HUES64 (cell line): ENCODE results near the gene DAG1.
"Not testable (repeated sequence)": the region's sequence is repeated elsewhere in the genome, so short reads cannot be mapped to it uniquely, and the experiment has no call there.

Experiments used
- H3K27ac ChIP-seq: 2 replicates; pipeline ENCODE4 v1.7.0; 2013; ENCODE audit warnings: low read depth, low read length, inconsistent platforms
- H3K27me3 ChIP-seq: 2 replicates; pipeline ENCODE4 v1.6.1; 2013; ENCODE audit warnings: mild to moderate bottlenecking, low read length; ENCODE audit not compliant: insufficient read depth
- H3K36me3 ChIP-seq: 2 replicates; pipeline ENCODE4 v1.6.1; 2013; ENCODE audit warnings: mild to moderate bottlenecking, low read length; ENCODE audit not compliant: insufficient read depth
- H3K4me1 ChIP-seq: 2 replicates; pipeline ENCODE4 v1.6.1; 2013; ENCODE audit warnings: mild to moderate bottlenecking, low read length, moderate library complexity; ENCODE audit not compliant: insufficient read depth
- H3K4me3 ChIP-seq: 2 replicates; pipeline ENCODE4 v1.5.1; 2013; ENCODE audit warnings: mild to moderate bottlenecking, low read length, moderate library complexity
- H3K9ac ChIP-seq: 2 replicates; pipeline ENCODE4 v1.6.1; 2013; ENCODE audit warnings: mild to moderate bottlenecking, low read depth, low read length
- H3K9me3 ChIP-seq: 2 replicates; pipeline ENCODE4 v1.6.1; 2013; ENCODE audit warnings: low read depth, low read length; ENCODE audit not compliant: insufficient read depth
- whole genome bisulfite sequencing: fragments of 150-250, 120-280 bp; methylation state at CpG from one replicate; pipeline ENCODE4 v1.1.7; 2013; ENCODE audit warnings: missing lambda C conversion rate; 5-methylcytosine and 5-hydroxymethylcytosine counted together

Gene DAG1

GRCh38 chr3:49470714-49471420, 800 bp downstream of the DAG1 start:
- Histone ChIP-seq H3K9ac (peak overlapping the region; percentile 82), H3K36me3 (peaks cover 4% of the 10 kb centered on the region), H3K4me3 (peak overlapping the region; percentile 90), H3K27me3 (no peaks in the 10 kb centered on the region), H3K4me1 (peaks cover 23% of the 10 kb centered on the region), H3K27ac (peak overlapping the region; percentile 97; the same call in 1 of the 2 replicates), H3K9me3 (no peaks in the 10 kb centered on the region)
- WGBS = 4% methylated on average over 23 of the region's 23 CpGs

GRCh38 chr3:49471856-49472495, 1.9 kb downstream of the DAG1 start:
- 90% methylated on average over 6 of the region's 6 CpGs for WGBS
- Histone ChIP-seq H3K9me3 (no peaks in the 10 kb centered on the region), H3K4me1 (peaks cover 23% of the 10 kb centered on the region), H3K4me3 (peak overlapping the region; percentile 90), H3K27me3 (no peaks in the 10 kb centered on the region), H3K9ac (0 out of 2 replicates have a peak overlapping the region, but pooled peaks have one; percentile 16), H3K36me3 (peaks cover 13% of the 10 kb centered on the region), H3K27ac (0 out of 2 replicates have a peak overlapping the region, but pooled peaks have one; percentile 31)

DNA sequence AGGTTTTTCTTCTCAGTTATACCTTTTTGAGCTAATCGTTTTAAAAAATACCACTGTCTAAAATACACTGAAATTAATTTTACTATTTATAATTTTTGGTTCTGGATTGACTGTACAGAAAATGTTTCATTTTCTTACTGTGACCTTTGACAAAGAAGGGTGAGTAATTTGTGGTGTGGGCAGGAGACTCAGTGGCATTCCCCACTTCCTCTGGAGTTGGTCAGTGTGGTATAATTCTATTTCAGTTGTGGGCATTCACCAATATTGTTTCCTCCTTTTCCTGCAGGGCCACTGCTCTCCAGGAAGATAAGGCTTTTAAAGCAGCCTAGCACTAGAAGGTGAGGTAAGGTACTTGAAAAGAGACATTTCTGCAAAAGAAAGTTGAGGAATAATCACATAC, 6.5 kb downstream of the DAG1 start:
- H3K9ac ChIP-seq = no peak overlapping the region
- no peaks in the 10 kb centered on the region for H3K9me3 ChIP-seq
- no peaks in the 10 kb centered on the region for H3K27me3 ChIP-seq
- H3K27ac ChIP-seq = no peak overlapping the region
- no peak overlapping the region for H3K4me3 ChIP-seq
- WGBS = no CpG with 5 or more reads among the region's 1 CpG
- peaks cover 8% of the 10 kb centered on the region for H3K4me1 ChIP-seq
- peaks cover 36% of the 10 kb centered on the region for H3K36me3 ChIP-seq

DNA sequence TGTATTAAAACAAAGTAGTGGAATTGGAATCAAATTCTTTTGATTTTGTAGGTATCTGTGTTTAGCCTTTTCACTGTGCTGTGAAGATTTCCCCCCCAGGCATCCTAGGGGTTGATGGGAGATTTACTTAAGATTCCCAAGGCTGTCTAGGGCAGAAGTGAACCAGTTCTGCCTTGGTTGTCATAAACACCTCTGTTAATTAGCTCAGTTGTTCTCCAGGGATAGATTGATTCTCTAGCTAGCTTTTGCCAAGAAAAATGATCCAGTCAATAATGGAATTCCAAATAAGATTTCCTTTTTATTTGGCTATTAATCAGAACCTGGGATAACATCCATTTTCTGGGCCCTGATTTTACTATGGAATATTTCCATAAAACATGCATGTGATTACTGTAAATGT, 12.7 kb downstream of the DAG1 start:
- Histone ChIP-seq H3K27me3 (no peaks in the 10 kb centered on the region), H3K36me3 (peaks cover 19% of the 10 kb centered on the region), H3K27ac (no peak overlapping the region), H3K9ac (no peak overlapping the region), H3K4me3 (no peak overlapping the region), H3K9me3 (no peaks in the 10 kb centered on the region), H3K4me1 (peaks cover 13% of the 10 kb centered on the region; the same call in 1 of the 2 replicates)

- Histone ChIP-seq H3K9ac (no peak overlapping the region), H3K27ac (no peak overlapping the region), H3K9me3 (no peaks in the 10 kb centered on the region), H3K4me3 (no peak overlapping the region), H3K36me3 (peaks cover 14% of the 10 kb centered on the region), H3K27me3 (no peaks in the 10 kb centered on the region), H3K4me1 (peaks cover 13% of the 10 kb centered on the region; the same call in 1 of the 2 replicates)
- WGBS = 61% methylated on average over 3 of the region's 3 CpGs
These were observed 14.4 kb downstream of the DAG1 start for GRCh38 chr3:49484471-49484870.

- WGBS = 93% methylated on average over 7 of the region's 7 CpGs
- Histone ChIP-seq H3K27ac (no peak overlapping the region), H3K9ac (no peak overlapping the region), H3K4me3 (no peak overlapping the region), H3K36me3 (peaks cover 25% of the 10 kb centered on the region), H3K4me1 (peaks cover 12% of the 10 kb centered on the region; the same call in 1 of the 2 replicates), H3K9me3 (no peaks in the 10 kb centered on the region), H3K27me3 (no peaks in the 10 kb centered on the region)
These were observed 19.2 kb downstream of the DAG1 start for GRCh38 chr3:49489247-49489646.

DNA sequence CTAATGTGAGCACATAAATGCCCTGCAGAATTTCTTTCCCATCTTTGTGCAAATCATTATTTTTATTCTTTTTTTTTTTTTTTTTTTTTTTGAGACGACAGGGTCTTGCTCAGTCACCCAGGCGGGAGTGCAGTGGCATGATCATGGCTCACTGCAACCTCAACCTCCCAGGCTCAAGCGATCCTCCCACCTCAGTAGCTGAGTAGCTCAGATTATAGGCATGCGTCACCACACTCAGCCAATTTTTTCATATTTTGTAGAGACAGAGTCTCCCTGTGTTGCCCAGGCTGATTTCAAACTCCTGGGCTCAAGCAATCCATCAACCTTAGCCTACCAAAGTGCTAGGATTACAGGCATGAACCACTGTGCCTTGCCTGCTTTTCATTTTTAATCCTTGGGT, 22.9 kb downstream of the DAG1 start:
- 93% methylated on average over 4 of the region's 4 CpGs for whole genome bisulfite sequencing
- Histone ChIP-seq H3K9ac (no peak overlapping the region), H3K9me3 (no peaks in the 10 kb centered on the region), H3K27ac (no peak overlapping the region), H3K36me3 (peaks cover 25% of the 10 kb centered on the region), H3K4me3 (no peak overlapping the region), H3K27me3 (no peaks in the 10 kb centered on the region), H3K4me1 (no peaks in the 10 kb centered on the region)

GRCh38 chr3:49493901-49494300, 23.8 kb downstream of the DAG1 start:
- H3K9ac ChIP-seq = no peak overlapping the region
- H3K4me1 ChIP-seq = no peaks in the 10 kb centered on the region
- 95% methylated on average over 2 of the region's 2 CpGs for WGBS
- H3K36me3 ChIP-seq = peaks cover 21% of the 10 kb centered on the region
- H3K4me3 ChIP-seq = no peak overlapping the region
- no peaks in the 10 kb centered on the region for H3K9me3 ChIP-seq
- no peaks in the 10 kb centered on the region for H3K27me3 ChIP-seq
- H3K27ac ChIP-seq = no peak overlapping the region

DNA sequence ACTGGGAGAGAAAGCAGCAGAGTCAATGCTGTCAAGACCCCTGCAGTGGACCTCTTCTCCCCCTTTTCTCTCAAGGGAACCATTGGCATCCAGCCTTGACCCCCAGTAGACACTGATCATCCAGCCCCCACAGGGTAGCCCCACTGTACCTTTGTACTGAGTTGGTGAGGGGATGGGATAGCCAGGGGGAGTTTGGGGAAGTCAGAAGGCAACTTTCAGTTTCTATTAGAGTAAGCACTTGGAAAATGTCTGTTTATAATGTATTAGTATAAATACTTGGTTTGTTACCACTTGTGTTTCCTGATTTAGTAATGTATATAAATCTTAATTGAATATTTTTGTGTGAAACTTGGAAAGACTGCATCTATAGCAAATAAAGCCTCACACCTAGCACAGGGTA, 25.0 kb downstream of the DAG1 start:
- Histone ChIP-seq H3K36me3 (peaks cover 15% of the 10 kb centered on the region), H3K4me1 (no peaks in the 10 kb centered on the region), H3K27ac (no peak overlapping the region), H3K27me3 (no peaks in the 10 kb centered on the region), H3K9me3 (no peaks in the 10 kb centered on the region), H3K4me3 (no peak overlapping the region), H3K9ac (no peak overlapping the region)

DNA sequence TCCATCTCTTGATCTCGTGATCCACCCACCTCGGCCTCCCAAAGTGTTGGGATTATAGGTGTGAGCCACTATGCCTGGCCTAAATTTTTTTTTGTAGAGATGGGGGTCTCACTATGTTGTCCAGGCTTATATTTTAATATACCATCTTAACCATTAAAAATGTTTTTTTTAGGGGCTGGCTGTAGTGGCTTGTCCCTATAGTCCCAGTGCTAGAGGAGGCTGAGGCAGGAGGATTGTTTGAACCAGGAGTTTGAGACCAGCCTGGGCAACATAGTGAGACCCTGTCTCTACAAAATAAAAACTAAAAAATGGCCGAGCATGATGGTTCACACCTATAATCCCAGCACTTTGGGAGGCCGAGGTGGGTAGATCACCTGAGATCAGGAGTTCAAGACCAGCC, 26.8 kb downstream of the DAG1 start:
- WGBS = over 99% methylated on average over 4 of the region's 4 CpGs
- not testable (repeated sequence) for H3K4me1 ChIP-seq
- H3K36me3 ChIP-seq = peaks cover 15% of the 10 kb centered on the region

DNA sequence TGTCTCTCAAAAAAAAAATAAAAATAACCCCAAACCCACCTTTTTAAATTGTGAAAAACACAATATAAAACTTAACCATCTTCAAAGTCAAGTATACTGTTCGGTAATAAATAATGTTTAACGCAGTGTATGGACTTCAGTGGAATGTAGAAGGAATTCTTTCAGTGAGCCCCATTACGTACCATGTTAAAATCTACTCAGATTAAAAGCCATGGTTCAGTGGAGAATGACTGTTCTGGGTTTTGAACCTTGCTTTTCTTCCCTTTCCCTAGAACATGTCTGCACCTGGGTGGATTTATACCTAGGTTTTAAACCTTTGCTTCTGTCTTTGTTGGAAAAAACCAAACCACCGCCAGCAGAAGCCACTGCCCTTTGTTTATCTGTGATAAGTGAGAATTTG, 27.5 kb downstream of the DAG1 start:
- Histone ChIP-seq H3K9me3 (no peaks in the 10 kb centered on the region), H3K4me3 (no peak overlapping the region), H3K9ac (no peak overlapping the region), H3K4me1 (no peaks in the 10 kb centered on the region), H3K27me3 (no peaks in the 10 kb centered on the region), H3K27ac (no peak overlapping the region), H3K36me3 (peaks cover 13% of the 10 kb centered on the region)
- over 99% methylated on average over 4 of the region's 4 CpGs for WGBS

More for the DNA sequence above, 26.8 kb downstream of the DAG1 start:
- not testable (repeated sequence) for H3K4me3 ChIP-seq, H3K9me3 ChIP-seq, H3K27ac ChIP-seq, H3K27me3 ChIP-seq, H3K9ac ChIP-seq
